Renal cortical epithelial cell (primary cell): ENCODE measurements around the gene DOCK4. TPM values are rescaled to one million over a fixed set of nuclear protein-coding genes. Genes with fewer than 3 reads are reported as not detected.

ENCODE experiments used
- total RNA-seq: library from RNA; depleted of rRNA; stranded (reverse); fragments of >200 nt; gene quantifications from 2 replicates; pipeline ENCODE4 v1.2.3, GENCODE V29; 2014

Gene DOCK4
- total RNA-seq, 1 donor from 2014 or later: 50.4 TPM

Other genes with a start within 250 kb of the DOCK4 start
- gene ZNF277, start 296 bp upstream of the DOCK4 start, total RNA-seq: 61.9 and 73.5 TPM in 2 replicates
- 42.2 and 51.1 TPM in 2 replicates for gene IFRD1, start 244.1 kb upstream of the DOCK4 start, total RNA-seq